RWPE1 (cell line): ENCODE measurements around the gene ERCC8.

Source experiments
- CTCF ChIA-PET: fragments of 350-600 bp; sonication (Branson Sonifier 250); formaldehyde crosslinking; extraction: SDS; loops from one replicate; lab custom pipeline; 2021; lab: Yijun Ruan, JAX
- POLR2A ChIA-PET: fragments of 400-600 bp; formaldehyde crosslinking; extraction: SDS; loops from one replicate; lab custom pipeline; 2020; ENCODE audit warnings: antibody characterized with exemption; ENCODE audit not compliant: low non-redundant PET; lab: Yijun Ruan, JAX
- DNase-seq: peaks from one replicate; pipeline ENCODE4 v3.0.0; 2012; ENCODE audit warnings: low spot score
- H3K27ac ChIP-seq: fragments of 450-650 bp; 2 replicates; pipeline ENCODE4 v1.5.1; 2017
- CTCF ChIP-seq: fragments of 450-650 bp; conservative IDR thresholded peaks from 2 replicates; pipeline ENCODE4 v1.5.1; 2017; ENCODE audit warnings: low read depth, mild to moderate bottlenecking

The ERCC8 gene

GRCh38 chr5:60896991-60897390 is 47.9 kb downstream of the ERCC8 start:
- no peak for DNase-seq
- no peak overlapping the region for H3K27ac ChIP-seq
- POLR2A ChIA-PET, result no interaction called here
- TF ChIP-seq CTCF, result no peak
- CTCF ChIA-PET, result interaction anchor here (0.5 to 0.8 kb wide), 2 partner anchors 20 to 761 kb away, joined by 3 to 4 read pairs; no protein-coding TSS in a partner anchor

GRCh38 chr5:60893521-60893920 is 51.3 kb downstream of the ERCC8 start:
- CTCF ChIA-PET, result no interaction called here
- no peak overlapping the region for H3K27ac ChIP-seq
- no peak for TF ChIP-seq CTCF
- POLR2A ChIA-PET, result no interaction called here
- no peak for DNase-seq

- CTCF ChIA-PET, result no interaction called here
- POLR2A ChIA-PET, result no interaction called here
- no peak for DNase-seq
- H3K27ac ChIP-seq, result no peak overlapping the region
- TF ChIP-seq CTCF, result no peak
Measured at GRCh38 chr5:60891667-60892066, 53.2 kb downstream of the ERCC8 start.

GRCh38 chr5:60888359-60889061 is 56.4 kb downstream of the ERCC8 start:
- no peak for TF ChIP-seq CTCF
- CTCF ChIA-PET, result interaction anchor here (0.5 to 0.7 kb wide), 2 partner anchors 15 to 1289 kb away, joined by 3 read pairs; no protein-coding TSS in a partner anchor
- no peak for DNase-seq
- H3K27ac ChIP-seq, result no peak overlapping the region
- POLR2A ChIA-PET, result no interaction called here

GRCh38 chr5:60887746-60888145 is 57.1 kb downstream of the ERCC8 start:
- no peak overlapping the region for H3K27ac ChIP-seq
- DNase-seq, result no peak
- TF ChIP-seq CTCF, result no peak
- POLR2A ChIA-PET, result no interaction called here
- CTCF ChIA-PET, result interaction anchor here (0.5 to 0.7 kb wide), 2 partner anchors 16 to 1290 kb away, joined by 3 read pairs; no protein-coding TSS in a partner anchor

- ChIA-PET CTCF (no interaction called here), POLR2A (no interaction called here)
- H3K27ac ChIP-seq, result no peak overlapping the region
- DNase-seq, result no peak
- no peak for TF ChIP-seq CTCF
Measured at GRCh38 chr5:60887096-60887495, 57.8 kb downstream of the ERCC8 start.
